ENCODE results near the gene PYGO2.
A peak's percentile ranks its signal among the peaks of the same experiment; 100 is the strongest.
"Not testable (repeated sequence)": the region's sequence is repeated elsewhere in the genome, so short reads cannot be mapped to it uniquely, and the experiment has no call there.

PYGO2 gene

GRCh38 chr1:154940213-154940560, 21.4 kb downstream of the PYGO2 start:
- no peak for ATAC-seq

- ATAC-seq = no peak
Observed at GRCh38 chr1:154938604-154939399, 22.8 kb downstream of the PYGO2 start.

- no peak for ATAC-seq
Observed at GRCh38 chr1:154937988-154938386, 23.6 kb downstream of the PYGO2 start.

GRCh38 chr1:154937085-154937987, 24.2 kb downstream of the PYGO2 start:
- ATAC-seq = peak; percentile 77

- ATAC-seq = peak; percentile 84 to 89
Observed at GRCh38 chr1:154936555-154937084, 25.0 kb downstream of the PYGO2 start, which contains the start of gene PMVK. Gene PMVK, minus strand, starts transcription at chr1:154936719. Its CDS starts 34 bp downstream, at chr1:154936685.

GRCh38 chr1:154935749-154936554, 25.6 kb downstream of the PYGO2 start:
- ATAC-seq = no peak

GRCh38 chr1:154934358-154934948, 27.1 kb downstream of the PYGO2 start:
- no peak for ATAC-seq

- no peak for ATAC-seq
Observed at GRCh38 chr1:154931940-154932487, 29.6 kb downstream of the PYGO2 start.

GRCh38 chr1:154926201-154926600, 35.4 kb downstream of the PYGO2 start:
- no peak for ATAC-seq

GRCh38 chr1:154925335-154926170, 36.0 kb downstream of the PYGO2 start:
- ATAC-seq = no peak

- ATAC-seq = no peak
Observed at GRCh38 chr1:154923695-154924094, 37.9 kb downstream of the PYGO2 start.

GRCh38 chr1:154913273-154913672, 48.3 kb downstream of the PYGO2 start:
- ATAC-seq = no peak

- no peak for ATAC-seq
Observed at GRCh38 chr1:154912755-154913154, 48.8 kb downstream of the PYGO2 start.

- no peak for ATAC-seq
Observed at GRCh38 chr1:154911691-154912550, 49.7 kb downstream of the PYGO2 start.

- no peak for ATAC-seq
Observed at GRCh38 chr1:154910851-154911250, 50.7 kb downstream of the PYGO2 start.

- ATAC-seq = no peak
Observed at GRCh38 chr1:154908937-154909336, 52.6 kb downstream of the PYGO2 start.

GRCh38 chr1:154908129-154908528, 53.5 kb downstream of the PYGO2 start:
- not testable (repeated sequence) for ATAC-seq

All from activated CD4-positive, CD25-positive, alpha-beta regulatory T cell treated with anti-CD3 and anti-CD28 coated beads, Interleukin-2, amount 50 U/mL, for 24 hours (primary cell).